ENCODE data around the gene SYNDIG1.

DNA sequence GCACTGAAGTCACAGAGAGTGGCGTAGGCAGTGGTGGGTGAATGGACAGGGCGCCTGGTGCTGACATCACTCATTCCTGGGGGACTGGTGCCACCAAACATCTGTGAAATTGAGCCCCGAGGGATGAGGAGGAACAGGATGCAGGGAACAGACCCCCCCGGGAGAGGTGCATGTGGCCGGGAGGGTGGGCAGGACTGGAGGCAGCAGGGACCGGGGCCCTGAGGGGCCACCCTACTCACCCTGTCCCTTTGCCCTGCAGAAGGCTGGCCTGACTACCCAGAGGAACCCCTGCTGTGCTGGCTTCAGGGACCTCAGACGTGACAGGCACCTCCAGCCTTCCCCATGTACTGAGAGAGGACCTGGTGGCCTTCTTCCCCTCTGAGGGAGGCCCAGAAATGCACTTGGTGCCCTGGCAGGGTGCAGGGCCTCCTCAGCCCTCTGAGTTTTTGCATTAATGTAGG lies 25.1 kb downstream of the SYNDIG1 start:
- no peak for TF ChIP-seq CTCF (IDR thresholded peaks at IDR 0.05)
- no peak for TF ChIP-seq POLR2A (IDR thresholded peaks at IDR 0.05)
